Heart left ventricle (tissue), 13 donors: ENCODE data around the gene FNDC3B.

ENCODE experiments used
- CTCF ChIP-seq, 12 donors: fragments of 200-600 bp; sonication (generic) in 4 of 12; IDR thresholded peaks; one replicate each; pipeline versions ENCODE4 v1.5.0 to v1.8.0; 2018 to 2022; ENCODE audit warnings: antibody characterized with exemption in 12 of 12, mild to moderate bottlenecking in 5 of 12
- POLR2A ChIP-seq, 2 donors: fragments of 450-650 bp; IDR thresholded peaks; one replicate each; pipeline ENCODE4 v1.6.1; 2017; ENCODE audit warnings: antibody characterized with exemption in 2 of 2, mild to moderate bottlenecking in 2 of 2, moderate library complexity in 2 of 2
- donor health status: ischemic (EF 13 %, LVEDD 7.1; RV severe dilation, severe dysfunction).
- donor health status: DM: no; HTN: yes; CAD: no.
- donor health status: DM: no; HTN: no; CAD: no.
- donor health status: ischemic (EF 25% LVEDD 6.9; RV normal size, moderate dysfunction).
- donor health status: ischemic (EF 25% LVEDD 5.7; RV mildly dilated, moderate dysfunction).
- donor health status: ischemic (EF 35%, LVEDD 5.7; RV mildly dilated, moderate dysfunction).
- donor health status: nonischemic (EF 11% LVEDD 7.7; RV severe dilation, severe dysfunction).
- donor health status: DM: yes; HTN: yes; CAD: no.
- donor health status: PGD.
- donor health status: ischemic (EF 29% LVEDD 5.4; RV normal size, mild dysfunction).
- donor health status: nonischemic (EF 23%, LVEDD 6.1; RV moderate dilation, normal function).

GRCh38 chr3:172038798-172039435, 461 bp upstream of the FNDC3B start:
- TF ChIP-seq CTCF (IDR thresholded peaks at IDR 0.05), result no peak
- TF ChIP-seq POLR2A (IDR thresholded peaks at IDR 0.05), result no peak
